Bronchial epithelial cell (primary cell): ENCODE results near the gene TPCN1. TPM values are rescaled to one million over a fixed set of nuclear protein-coding genes. Genes with fewer than 3 reads are reported as not detected.

Source experiments
- DNase-seq: peaks from one replicate; pipeline ENCODE4 v3.0.0-alpha.2; 2010; ENCODE audit warnings: low read depth
- FAIRE-seq: peaks from 2 replicates; lab custom pipeline; 2011; peaks lifted over from hg19 to GRCh38; lab: Jason Lieb, UNC
- H3K27me3 ChIP-seq: 2 replicates; pipeline ENCODE4 v1.5.1; 2011; ENCODE audit warnings: low read length; ENCODE audit not compliant: control insufficient read depth, insufficient read depth
- H3K36me3 ChIP-seq: 2 replicates; pipeline ENCODE4 v1.5.1; 2011; ENCODE audit warnings: low read length; ENCODE audit not compliant: control insufficient read depth, insufficient read depth
- H3K4me3 ChIP-seq: 2 replicates; pipeline ENCODE4 v1.5.1; 2011; ENCODE audit warnings: mild to moderate bottlenecking, low read depth, low read length, control low read depth
- total RNA-seq: library from RNA; depleted of rRNA; stranded (reverse); fragments of >200 nt; gene quantifications from 2 replicates; pipeline ENCODE4 v1.2.1, GENCODE V29; 2014
- TF ChIP-seq, protein P1 (sequence below): IDR thresholded peaks from 2 replicates; pipeline ENCODE4 v1.5.1; 2011; ENCODE audit warnings: mild to moderate bottlenecking, moderate library complexity, low read length, control low read depth, inconsistent platforms; ENCODE audit not compliant: insufficient read depth, severe bottlenecking

The TPCN1 gene
- total RNA-seq, 1 donor from 2014 or later = 9.0 TPM

DNA sequence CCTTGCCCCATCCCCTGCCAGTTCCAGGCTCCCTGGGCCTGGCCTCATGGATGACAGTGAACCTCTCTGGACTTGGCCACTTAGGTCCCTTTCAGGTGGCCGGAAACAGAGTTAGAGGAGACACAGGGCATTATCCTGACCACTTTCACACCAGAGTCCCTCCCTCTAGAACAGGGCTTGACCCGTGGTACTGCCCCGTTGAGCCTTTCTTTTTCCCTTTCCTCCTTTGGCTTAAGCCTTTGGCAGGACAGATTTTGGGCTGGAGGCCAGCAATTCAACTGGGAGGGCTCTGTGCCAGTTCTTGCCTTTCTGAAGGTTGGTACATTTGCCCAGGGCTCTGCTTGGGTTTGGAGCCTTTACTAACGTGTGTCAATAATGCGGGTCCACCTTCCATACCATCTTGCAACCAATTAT, 22.8 kb downstream of the TPCN1 start:
- FAIRE-seq (no peak), DNase-seq (peak; percentile 47)
- no peak overlapping the region for H3K4me3 ChIP-seq

DNA sequence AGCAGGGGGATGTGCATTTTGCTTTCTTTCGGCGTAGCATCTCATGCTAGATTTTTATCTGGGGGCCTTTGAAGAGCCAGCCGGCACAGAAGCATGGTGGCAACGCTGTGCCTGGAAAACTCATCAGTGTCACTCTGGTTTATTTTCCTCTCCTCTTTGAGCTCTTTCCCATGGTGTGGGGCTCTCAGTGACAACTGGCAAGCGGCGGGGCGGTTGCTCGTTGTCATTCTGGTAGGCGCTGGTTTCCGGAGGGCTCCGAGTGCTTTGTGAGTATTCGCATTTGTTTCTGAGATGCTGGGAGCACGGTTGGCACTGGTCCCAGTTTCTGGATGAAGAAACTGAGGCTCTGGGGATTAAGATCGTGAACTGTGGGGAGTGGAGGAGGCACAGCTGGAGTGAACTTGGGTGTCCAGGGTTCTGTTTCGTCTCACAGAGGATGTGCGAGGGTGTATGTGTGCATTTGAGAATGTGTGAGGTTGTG, 23.3 kb downstream of the TPCN1 start:
- H3K27me3 ChIP-seq = no peaks in the 10 kb centered on the region
- FAIRE-seq (no peak), DNase-seq (no peak)
- TF ChIP-seq, protein P1, sequence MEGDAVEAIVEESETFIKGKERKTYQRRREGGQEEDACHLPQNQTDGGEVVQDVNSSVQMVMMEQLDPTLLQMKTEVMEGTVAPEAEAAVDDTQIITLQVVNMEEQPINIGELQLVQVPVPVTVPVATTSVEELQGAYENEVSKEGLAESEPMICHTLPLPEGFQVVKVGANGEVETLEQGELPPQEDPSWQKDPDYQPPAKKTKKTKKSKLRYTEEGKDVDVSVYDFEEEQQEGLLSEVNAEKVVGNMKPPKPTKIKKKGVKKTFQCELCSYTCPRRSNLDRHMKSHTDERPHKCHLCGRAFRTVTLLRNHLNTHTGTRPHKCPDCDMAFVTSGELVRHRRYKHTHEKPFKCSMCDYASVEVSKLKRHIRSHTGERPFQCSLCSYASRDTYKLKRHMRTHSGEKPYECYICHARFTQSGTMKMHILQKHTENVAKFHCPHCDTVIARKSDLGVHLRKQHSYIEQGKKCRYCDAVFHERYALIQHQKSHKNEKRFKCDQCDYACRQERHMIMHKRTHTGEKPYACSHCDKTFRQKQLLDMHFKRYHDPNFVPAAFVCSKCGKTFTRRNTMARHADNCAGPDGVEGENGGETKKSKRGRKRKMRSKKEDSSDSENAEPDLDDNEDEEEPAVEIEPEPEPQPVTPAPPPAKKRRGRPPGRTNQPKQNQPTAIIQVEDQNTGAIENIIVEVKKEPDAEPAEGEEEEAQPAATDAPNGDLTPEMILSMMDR = no peak
- H3K4me3 ChIP-seq = no peak overlapping the region
- peaks cover 4% of the 10 kb centered on the region for H3K36me3 ChIP-seq

More for the DNA sequence above, 22.8 kb downstream of the TPCN1 start:
- TF ChIP-seq, protein P1 = no peak
- Histone ChIP-seq H3K36me3 (peaks cover 3% of the 10 kb centered on the region), H3K27me3 (no peaks in the 10 kb centered on the region)

DNA sequence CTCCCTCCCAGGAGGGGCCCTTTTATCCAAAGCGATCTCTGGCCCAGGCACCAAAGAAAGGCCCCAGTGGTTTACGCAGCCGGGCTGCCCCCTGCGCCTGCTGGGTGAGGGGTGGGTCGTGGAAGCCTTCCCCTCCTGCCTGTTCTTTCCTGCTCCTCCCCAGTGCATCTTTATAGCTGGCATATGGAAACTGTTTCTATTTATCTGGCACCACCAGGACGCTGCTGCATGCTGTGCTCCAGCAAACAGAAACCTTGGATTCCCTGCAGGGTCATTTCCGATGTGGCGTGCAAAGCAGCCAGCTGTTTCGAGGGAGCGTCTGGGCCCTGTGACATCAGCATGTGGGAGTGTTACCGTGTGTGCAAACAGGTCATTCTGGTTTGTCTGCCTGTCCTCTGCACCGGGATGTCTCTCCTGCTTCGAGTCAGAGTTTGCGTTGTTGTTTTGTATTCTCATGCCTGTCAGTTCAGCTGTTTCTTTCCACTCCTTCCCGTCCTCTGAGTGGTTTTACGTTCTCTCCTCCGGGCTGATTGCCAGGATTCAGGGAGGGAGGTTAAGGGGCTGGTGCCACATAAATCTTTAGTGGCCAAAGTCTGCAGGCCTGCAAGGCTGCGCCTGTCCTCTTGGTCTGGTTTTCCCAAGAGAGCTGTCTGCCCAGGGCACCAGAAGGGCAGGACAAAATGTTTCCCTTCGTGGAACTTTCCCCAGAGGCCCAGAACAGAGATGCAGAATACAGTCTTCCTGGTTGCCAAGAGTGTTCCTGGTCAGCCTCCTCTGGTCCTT, 24.6 kb downstream of the TPCN1 start:
- FAIRE-seq (peak; percentile 98), DNase-seq (peak; percentile 98)
- Histone ChIP-seq H3K36me3 (peaks cover 5% of the 10 kb centered on the region), H3K4me3 (peak overlapping the region; percentile 9), H3K27me3 (no peaks in the 10 kb centered on the region)
- TF ChIP-seq, protein P1 = no peak

DNA sequence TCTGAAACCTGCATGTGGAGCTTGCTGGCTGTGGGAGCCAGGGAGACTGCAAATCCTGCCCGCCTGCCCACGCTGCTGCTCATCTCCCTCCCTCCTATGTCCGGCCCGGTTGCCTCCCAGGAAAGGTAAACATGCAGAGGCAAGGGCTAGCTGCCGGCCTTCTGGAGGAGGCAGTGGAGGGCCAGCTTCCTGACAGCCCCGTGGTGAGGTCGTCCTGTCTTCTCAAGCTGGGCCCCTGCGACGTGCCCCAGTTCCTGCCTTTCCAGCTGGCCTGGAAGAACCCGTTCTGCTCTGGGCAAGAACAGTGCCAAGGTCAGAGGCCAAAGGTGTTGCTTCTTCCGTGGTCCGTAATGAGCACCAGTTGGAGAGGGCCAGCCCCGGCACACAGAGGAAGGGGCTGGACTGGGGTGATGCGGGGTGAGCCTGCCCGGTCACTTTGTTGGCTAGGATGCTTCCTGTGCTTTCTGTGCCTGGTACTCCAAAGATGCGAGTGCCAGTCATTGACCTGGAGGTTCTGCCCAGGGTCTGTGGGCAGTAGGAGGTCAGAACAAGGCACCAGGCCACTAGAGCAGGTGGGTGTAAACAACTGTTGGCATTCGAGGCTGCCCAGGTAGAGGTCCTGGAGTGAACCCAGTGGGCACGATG, 25.3 kb downstream of the TPCN1 start:
- peak; percentile 41 for DNase-seq
- peaks cover 5% of the 10 kb centered on the region for H3K36me3 ChIP-seq
- H3K4me3 ChIP-seq = peak overlapping the region; percentile 9
- H3K27me3 ChIP-seq = no peaks in the 10 kb centered on the region
- TF ChIP-seq, protein P1 = no peak
- no peak for FAIRE-seq

DNA sequence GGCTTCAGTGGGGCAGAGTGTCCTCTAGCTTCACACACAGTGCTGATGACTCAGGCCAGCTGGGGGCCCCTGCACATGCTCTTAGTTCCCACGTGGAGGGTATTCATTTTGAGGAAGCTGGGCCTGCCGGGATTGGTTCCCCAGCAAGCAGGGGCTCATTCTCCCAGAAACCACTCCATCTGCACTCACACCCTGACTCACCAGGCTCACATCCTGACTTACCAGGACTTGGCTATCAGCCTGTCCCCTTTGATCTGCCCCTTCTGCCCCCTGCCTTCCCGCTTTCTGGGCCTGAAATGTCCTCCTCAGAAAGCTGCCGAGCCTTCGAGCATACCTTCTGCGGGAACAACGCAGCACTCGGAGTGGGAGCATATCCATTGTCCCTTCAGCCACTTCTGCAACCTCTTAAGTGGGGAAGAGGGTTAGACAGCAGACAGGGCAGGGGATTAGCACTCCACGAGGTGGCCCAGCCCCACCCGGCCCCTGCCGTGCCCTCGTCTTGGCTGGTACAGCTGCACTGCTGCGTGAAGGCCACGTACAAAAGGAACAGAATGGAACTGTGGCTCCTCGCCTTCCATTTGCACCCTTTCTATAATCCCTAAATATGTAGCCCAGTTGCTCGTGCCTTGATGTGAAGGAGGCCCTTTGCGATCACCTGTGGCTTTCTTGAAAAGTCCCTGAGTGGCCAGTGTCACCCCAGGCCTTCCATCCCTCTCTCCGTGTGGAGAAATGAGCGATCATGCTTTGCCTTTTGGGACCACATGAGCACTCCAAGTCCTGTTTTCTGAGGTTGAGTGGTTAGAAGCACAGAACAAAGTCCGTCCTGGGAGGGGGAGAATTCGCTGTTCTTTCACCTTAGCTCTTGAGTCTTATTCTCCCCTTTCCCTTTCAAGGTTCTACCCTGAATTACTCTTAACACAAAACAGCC, 26.1 kb downstream of the TPCN1 start:
- TF ChIP-seq, protein P1 = no peak
- H3K36me3 ChIP-seq = peaks cover 5% of the 10 kb centered on the region
- FAIRE-seq (no peak), DNase-seq (peak; percentile 87)
- no peak overlapping the region for H3K4me3 ChIP-seq
- H3K27me3 ChIP-seq = no peaks in the 10 kb centered on the region
